ENCODE measurements around the gene MTCP1.

The MTCP1 gene

GRCh38 chrX:155048977-155049619 lies 21.8 kb downstream of the MTCP1 start:
- peak; percentile 35 for TF ChIP-seq CTCF (IDR thresholded peaks at IDR 0.05; ENCODE audit: poor library complexity, severe bottlenecking)
- no peak overlapping the region for H3K27ac ChIP-seq (ENCODE audit: poor library complexity, severe bottlenecking)
- ATAC-seq (ENCODE audit: low read depth): no peak
- DNase-seq (ENCODE audit: low spot score): no peak
- no peaks in the 10 kb centered on the region for H3K27me3 ChIP-seq (ENCODE audit: insufficient read depth, poor library complexity, severe bottlenecking)
- H3K36me3 ChIP-seq (ENCODE audit: low read depth): no peaks in the 10 kb centered on the region
- no peak overlapping the region for H3K4me3 ChIP-seq (ENCODE audit: severe bottlenecking)
- H3K9me3 ChIP-seq (ENCODE audit: severe bottlenecking): no peaks in the 10 kb centered on the region
- no peaks in the 10 kb centered on the region for H3K4me1 ChIP-seq (ENCODE audit: insufficient read depth, poor library complexity, severe bottlenecking)

GRCh38 chrX:155046811-155047528 lies 24.0 kb downstream of the MTCP1 start:
- Histone ChIP-seq H3K4me1 (ENCODE audit: insufficient read depth, poor library complexity, severe bottlenecking) (no peaks in the 10 kb centered on the region), H3K9me3 (ENCODE audit: severe bottlenecking) (no peaks in the 10 kb centered on the region), H3K27me3 (ENCODE audit: insufficient read depth, poor library complexity, severe bottlenecking) (no peaks in the 10 kb centered on the region), H3K27ac (ENCODE audit: poor library complexity, severe bottlenecking) (no peak overlapping the region), H3K36me3 (ENCODE audit: low read depth) (no peaks in the 10 kb centered on the region), H3K4me3 (ENCODE audit: severe bottlenecking) (no peak overlapping the region)
- DNase-seq (ENCODE audit: low spot score) (no peak), ATAC-seq (ENCODE audit: low read depth) (no peak)
- TF ChIP-seq CTCF (IDR thresholded peaks at IDR 0.05; ENCODE audit: poor library complexity, severe bottlenecking): no peak

- no peaks in the 10 kb centered on the region for H3K27me3 ChIP-seq (ENCODE audit: insufficient read depth, poor library complexity, severe bottlenecking)
- no peaks in the 10 kb centered on the region for H3K4me1 ChIP-seq (ENCODE audit: insufficient read depth, poor library complexity, severe bottlenecking)
- no peaks in the 10 kb centered on the region for H3K36me3 ChIP-seq (ENCODE audit: low read depth)
- no peak overlapping the region for H3K27ac ChIP-seq (ENCODE audit: poor library complexity, severe bottlenecking)
- no peak for DNase-seq (ENCODE audit: low spot score)
- ATAC-seq (ENCODE audit: low read depth): no peak
- no peak for TF ChIP-seq CTCF (IDR thresholded peaks at IDR 0.05; ENCODE audit: poor library complexity, severe bottlenecking)
- no peaks in the 10 kb centered on the region for H3K9me3 ChIP-seq (ENCODE audit: severe bottlenecking)
- no peak overlapping the region for H3K4me3 ChIP-seq (ENCODE audit: severe bottlenecking)
Measured at GRCh38 chrX:155046129-155046810, 24.7 kb downstream of the MTCP1 start.

- H3K9me3 ChIP-seq (ENCODE audit: severe bottlenecking): no peaks in the 10 kb centered on the region
- no peak overlapping the region for H3K27ac ChIP-seq (ENCODE audit: poor library complexity, severe bottlenecking)
- no peak overlapping the region for H3K4me3 ChIP-seq (ENCODE audit: severe bottlenecking)
- H3K4me1 ChIP-seq (ENCODE audit: insufficient read depth, poor library complexity, severe bottlenecking): no peaks in the 10 kb centered on the region
- no peak for TF ChIP-seq CTCF (IDR thresholded peaks at IDR 0.05; ENCODE audit: poor library complexity, severe bottlenecking)
- H3K27me3 ChIP-seq (ENCODE audit: insufficient read depth, poor library complexity, severe bottlenecking): no peaks in the 10 kb centered on the region
- DNase-seq (ENCODE audit: low spot score) (no peak), ATAC-seq (ENCODE audit: low read depth) (no peak)
- H3K36me3 ChIP-seq (ENCODE audit: low read depth): 0 out of 2 replicates have a peak, but pooled peaks cover 12% of the 10 kb centered on the region
Measured at GRCh38 chrX:155035688-155036087, 35.2 kb downstream of the MTCP1 start.

Data from RWPE2 (cell line).